Measurements from ENCODE around the gene BAG2.

BAG2 gene

GRCh38 chr6:57172136-57173055 lies at the start of gene BAG2:
TSS of gene BAG2 (plus strand) at chr6:57172326. CDS start at chr6:57172698, 372 bp downstream.
- peak; percentile 63 to 71 for DNase-seq

- no peak for DNase-seq
Measured at GRCh38 chr6:57123111-57123510, 49.0 kb upstream of the BAG2 start.

GRCh38 chr6:57127763-57128162 lies 44.4 kb upstream of the BAG2 start:
- no peak for DNase-seq

- DNase-seq: no peak
Measured at GRCh38 chr6:57130661-57131177, 41.4 kb upstream of the BAG2 start.

GRCh38 chr6:57134954-57135353 lies 37.2 kb upstream of the BAG2 start:
- no peak for DNase-seq

- DNase-seq: no peak
Measured at GRCh38 chr6:57135885-57136284, 36.2 kb upstream of the BAG2 start.

GRCh38 chr6:57137350-57137749 lies 34.8 kb upstream of the BAG2 start:
- DNase-seq: no peak

GRCh38 chr6:57138026-57138425 lies 34.1 kb upstream of the BAG2 start:
- DNase-seq: no peak

- DNase-seq: no peak
Measured at GRCh38 chr6:57141451-57142177, 30.5 kb upstream of the BAG2 start.

GRCh38 chr6:57142178-57142525 lies 30.0 kb upstream of the BAG2 start:
- DNase-seq: no peak

- DNase-seq: no peak
Measured at GRCh38 chr6:57143690-57144089, 28.4 kb upstream of the BAG2 start.

- DNase-seq: no peak
Measured at GRCh38 chr6:57147401-57147800, 24.7 kb upstream of the BAG2 start.

- no peak for DNase-seq
Measured at GRCh38 chr6:57147955-57148858, 23.9 kb upstream of the BAG2 start.

GRCh38 chr6:57158658-57159057 lies 13.5 kb upstream of the BAG2 start:
- no peak for DNase-seq

GRCh38 chr6:57159127-57159526 lies 13.0 kb upstream of the BAG2 start:
- no peak for DNase-seq

GRCh38 chr6:57162028-57162427 lies 10.1 kb upstream of the BAG2 start:
- DNase-seq: no peak

- DNase-seq: no peak
Measured at GRCh38 chr6:57162516-57162915, 9.6 kb upstream of the BAG2 start.

GRCh38 chr6:57163956-57164355 lies 8.2 kb upstream of the BAG2 start:
- no peak for DNase-seq

GRCh38 chr6:57165080-57165479 lies 7.0 kb upstream of the BAG2 start:
- no peak for DNase-seq

- DNase-seq: no peak
Measured at GRCh38 chr6:57173056-57173885, 1.1 kb downstream of the BAG2 start.

GRCh38 chr6:57173886-57174510 lies 1.9 kb downstream of the BAG2 start:
- DNase-seq: no peak

Data from NCI-H1930 (cell line).